Uterus (tissue), 2 donors: ENCODE data around the gene CLEC3A.

Source experiments
- POLR2A ChIP-seq, 2 donors: fragments of 450-650 bp; IDR thresholded peaks; one replicate each; pipeline ENCODE4 v1.6.1; 2016; ENCODE audit warnings: antibody characterized with exemption in 2 of 2, mild to moderate bottlenecking in 1 of 2, moderate library complexity in 1 of 2
- TF ChIP-seq, protein P1 (sequence below), 4 experiments: fragments of 200-600 bp in 2 of 4; fragments of 450-650 bp in 2 of 4; sonication (generic) in 2 of 4; IDR thresholded peaks; one replicate each; pipeline ENCODE4 v1.5.1; 2016 to 2019; ENCODE audit warnings: antibody characterized with exemption in 4 of 4, mild to moderate bottlenecking in 2 of 4, moderate library complexity in 1 of 4

DNA sequence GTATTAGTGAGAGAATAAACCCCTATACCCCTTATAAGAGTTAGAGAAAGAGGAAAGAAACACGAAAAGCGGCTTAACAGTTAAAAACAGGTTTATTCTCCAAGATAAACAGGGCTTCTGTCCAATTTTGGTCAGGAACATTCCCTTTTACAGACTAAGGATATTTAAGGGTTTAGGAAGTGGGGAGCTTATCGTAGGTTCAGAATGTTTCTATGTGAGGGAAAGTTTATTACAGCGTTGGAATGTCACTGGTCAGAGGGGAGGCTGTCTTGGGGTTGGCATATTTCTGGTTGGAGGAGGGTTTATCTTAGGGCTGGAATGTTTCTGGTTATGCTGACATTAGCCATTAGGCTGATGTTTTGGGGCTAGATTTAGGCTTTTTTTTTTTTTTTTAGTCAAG lies 43.0 kb downstream of the CLEC3A start:
- TF ChIP-seq, protein P1, sequence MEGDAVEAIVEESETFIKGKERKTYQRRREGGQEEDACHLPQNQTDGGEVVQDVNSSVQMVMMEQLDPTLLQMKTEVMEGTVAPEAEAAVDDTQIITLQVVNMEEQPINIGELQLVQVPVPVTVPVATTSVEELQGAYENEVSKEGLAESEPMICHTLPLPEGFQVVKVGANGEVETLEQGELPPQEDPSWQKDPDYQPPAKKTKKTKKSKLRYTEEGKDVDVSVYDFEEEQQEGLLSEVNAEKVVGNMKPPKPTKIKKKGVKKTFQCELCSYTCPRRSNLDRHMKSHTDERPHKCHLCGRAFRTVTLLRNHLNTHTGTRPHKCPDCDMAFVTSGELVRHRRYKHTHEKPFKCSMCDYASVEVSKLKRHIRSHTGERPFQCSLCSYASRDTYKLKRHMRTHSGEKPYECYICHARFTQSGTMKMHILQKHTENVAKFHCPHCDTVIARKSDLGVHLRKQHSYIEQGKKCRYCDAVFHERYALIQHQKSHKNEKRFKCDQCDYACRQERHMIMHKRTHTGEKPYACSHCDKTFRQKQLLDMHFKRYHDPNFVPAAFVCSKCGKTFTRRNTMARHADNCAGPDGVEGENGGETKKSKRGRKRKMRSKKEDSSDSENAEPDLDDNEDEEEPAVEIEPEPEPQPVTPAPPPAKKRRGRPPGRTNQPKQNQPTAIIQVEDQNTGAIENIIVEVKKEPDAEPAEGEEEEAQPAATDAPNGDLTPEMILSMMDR (IDR thresholded peaks at IDR 0.05): no peak
- TF ChIP-seq POLR2A (IDR thresholded peaks at IDR 0.05): no peak
